K562 (cell line): ENCODE measurements around the gene ATP6V1F. TPM values are rescaled to one million over a fixed set of nuclear protein-coding genes. Genes with fewer than 3 reads are reported as not detected.

Source experiments
- ATAC-seq: fragments of 200-7000 bp; cut with Tn5 transposase; 3 replicates; pipeline ENCODE4 v1.9.1; 2020; ENCODE audit warnings: moderate library complexity
- BruUV-seq: library from RNA; stranded (reverse); fragments of 400-500 nt; replicated peaks from 2 replicates; lab custom pipeline; 2021; lab: Mats Ljungman, UMichigan
- CTCF ChIA-PET: fragments of 300-600 bp; formaldehyde crosslinking; extraction: SDS; loops from one replicate; lab custom pipeline; 2021; ENCODE audit warnings: low intra/inter-chr PET ratio; lab: Yijun Ruan, JAX
- POLR2A ChIA-PET: fragments of 300-600, 350-650 bp; sonication (Branson Sonifier 250); formaldehyde crosslinking; extraction: SDS; loops from one replicate; lab custom pipeline; 2021; ENCODE audit warnings: antibody characterized with exemption, inconsistent platforms; lab: Yijun Ruan, JAX
- DNase-seq, 4 experiments: peaks; one replicate each; pipeline versions ENCODE4 v3.0.0 to v3.0.0-alpha.2; 2011 to 2018; ENCODE audit warnings: low spot score in 3 of 4, mixed read lengths in 3 of 4; ENCODE audit errors: extremely low read depth in 1 of 4
- FAIRE-seq: peaks from 2 replicates; lab custom pipeline; 2011; peaks lifted over from hg19 to GRCh38; lab: Jason Lieb, UNC
- H2AFZ ChIP-seq: 2 replicates; pipeline ENCODE4 v1.6.0; 2011; ENCODE audit warnings: low read depth, low read length, control low read depth, inconsistent platforms
- H3K27ac ChIP-seq: fragments of 200-600 bp; 3 replicates; pipeline ENCODE4 v1.8.0; 2011; ENCODE audit warnings: low read depth, mild to moderate bottlenecking, control low read depth, inconsistent platforms, low read length, moderate library complexity, mixed read lengths; ENCODE audit errors: extremely low read depth
- H3K27me3 ChIP-seq, 2 experiments: fragments of 300-600 bp in 1 of 2; 2 replicates in 1 of 2; 3 replicates in 1 of 2; pipeline versions ENCODE4 v1.6.0 to v1.8.0; 2011; ENCODE audit warnings: inconsistent platforms in 2 of 2, low read length in 2 of 2, mild to moderate bottlenecking in 1 of 2, mixed read lengths in 1 of 2, moderate library complexity in 1 of 2; ENCODE audit not compliant: control insufficient read depth in 2 of 2, insufficient read depth in 2 of 2
- H3K36me3 ChIP-seq: fragments of 300-600 bp; 3 replicates; pipeline ENCODE4 v1.8.0; 2011; ENCODE audit warnings: mild to moderate bottlenecking, low read length, inconsistent platforms; ENCODE audit not compliant: control insufficient read depth, insufficient read depth
- H3K4me1 ChIP-seq, 2 experiments: fragments of 200-600 bp in 1 of 2; replicated peaks in 1 of 2; 2 replicates in 1 of 2; 3 replicates in 1 of 2; pipeline versions ENCODE4 v1.5.1 to v1.8.0; 2011; ENCODE audit warnings: inconsistent platforms in 2 of 2, low read length in 2 of 2, mild to moderate bottlenecking in 1 of 2, mixed read lengths in 1 of 2, moderate library complexity in 1 of 2; ENCODE audit not compliant: control insufficient read depth in 2 of 2, insufficient read depth in 2 of 2
- H3K4me2 ChIP-seq: 2 replicates; pipeline ENCODE4 v1.6.1; 2011; ENCODE audit warnings: low read length, control low read depth, inconsistent platforms, mixed read lengths; ENCODE audit not compliant: insufficient read depth
- H3K4me3 ChIP-seq: fragments of 200-600 bp; sonication (generic), shearing (Covaris generic); 2 replicates; pipeline ENCODE4 v1.5.1; 2016; ENCODE audit warnings: control low read depth, inconsistent platforms
- H3K79me2 ChIP-seq: fragments of 200-600 bp; 3 replicates; pipeline ENCODE4 v1.8.0; 2011; ENCODE audit warnings: low read length, inconsistent platforms; ENCODE audit not compliant: control insufficient read depth, insufficient read depth
- H3K9ac ChIP-seq, 2 experiments: 2 replicates each; pipeline versions ENCODE4 v1.6.0 to v1.6.1; 2011; ENCODE audit warnings: low read depth in 2 of 2, low read length in 2 of 2, control low read depth in 1 of 2, inconsistent platforms in 1 of 2, mild to moderate bottlenecking in 1 of 2, mixed read lengths in 1 of 2; ENCODE audit not compliant: insufficient read depth in 1 of 2
- H3K9me1 ChIP-seq: one replicate; pipeline ENCODE4 v1.6.0; 2011; ENCODE audit warnings: inconsistent platforms, mild to moderate bottlenecking, low read length, moderate library complexity; ENCODE audit not compliant: control insufficient read depth, insufficient read depth
- H3K9me3 ChIP-seq: replicated peaks from 2 replicates; pipeline ENCODE4 v1.5.1; 2011; ENCODE audit warnings: low read depth, low read length, inconsistent platforms; ENCODE audit not compliant: control insufficient read depth, insufficient read depth
- H4K20me1 ChIP-seq: replicated peaks from 2 replicates; pipeline ENCODE4 v1.6.1; 2011; ENCODE audit warnings: low read length, inconsistent platforms, mixed read lengths; ENCODE audit not compliant: control insufficient read depth, insufficient read depth
- CBFB ChIP-seq: sonication (generic); formaldehyde crosslinking; IDR thresholded peaks from 2 replicates; pipeline ENCODE4 v1.4.0; 2020; ENCODE audit warnings: mild to moderate bottlenecking, missing genetic modification reagents
- NCOA4 ChIP-seq: fragments of 450-650 bp; IDR thresholded peaks from 2 replicates; pipeline ENCODE4 v1.6.1; 2018; ENCODE audit warnings: mild to moderate bottlenecking; ENCODE audit not compliant: partially characterized antibody
- RBFOX2 ChIP-seq: fragments of 200-400 bp; formaldehyde crosslinking; IDR thresholded peaks from 2 replicates; pipeline ENCODE4 v1.6.1; 2017; ENCODE audit warnings: low read depth, mild to moderate bottlenecking, low read length, moderate library complexity
- RBM14 ChIP-seq: fragments of 200-400 bp; formaldehyde crosslinking; IDR thresholded peaks from 2 replicates; pipeline ENCODE4 v1.6.1; 2018; ENCODE audit warnings: low read depth, mild to moderate bottlenecking, low read length, moderate library complexity, borderline replicate concordance; ENCODE audit not compliant: insufficient read depth
- SMC3 ChIP-seq: conservative IDR thresholded peaks from 2 replicates; pipeline ENCODE4 v1.6.1; 2011; ENCODE audit warnings: low read depth, low read length, improper control_type of control experiment; ENCODE audit not compliant: insufficient read depth
- TFAP4 ChIP-seq: sonication (generic); formaldehyde crosslinking; IDR thresholded peaks from 2 replicates; pipeline ENCODE4 v1.8.0; 2022; ENCODE audit warnings: missing genetic modification reagents, mild to moderate bottlenecking, moderate library complexity, borderline replicate concordance
- ZNF511 ChIP-seq: sonication (generic); formaldehyde crosslinking; IDR thresholded peaks from 2 replicates; pipeline ENCODE4 v1.8.0; 2022; ENCODE audit warnings: mild to moderate bottlenecking, missing genetic modification reagents
- WGBS: fragments of 100-300 bp; shearing (Covaris generic); methylation state at CpG from one replicate; pipeline ENCODE4 v1.1.6; 2016; ENCODE audit warnings: low coverage, mixed read lengths; ENCODE audit not compliant: insufficient coverage; ENCODE audit errors: missing lambda C conversion rate; 5-methylcytosine and 5-hydroxymethylcytosine counted together
- in situ Hi-C: fragments of 300-500 bp; cut with MboI; formaldehyde crosslinking; loops from 4 replicates; pipeline ENCODE4 v1.15.0; 2018; ENCODE audit warnings: inconsistent platforms, mixed read lengths
- intact Hi-C: fragments of 100-400 bp; cut with micrococcal nuclease; formaldehyde crosslinking; loops from 2 replicates; pipeline ENCODE4 v1.14.2; 2022
- polyA plus RNA-seq, 8 experiments: library from polyadenylated mRNA; depleted of rRNA in 4 of 8; stranded (reverse) in 5 of 8; unstranded in 3 of 8; fragments of >200 nt; fragmentation: Nextera tagmentation in 2 of 8; fragmentation: Illumina TruSeq in 1 of 8; extraction: Ambion mirVana in 2 of 8; extraction: Trizol in 1 of 8; gene quantifications; 2 replicates each; pipeline versions ENCODE4 v1.2.1 to v1.2.3, GENCODE V29; 2011 to 2014; ENCODE audit warnings: inconsistent platforms in 1 of 8, missing spikeins in 1 of 8
- total RNA-seq, 7 experiments: library from RNA; depleted of rRNA in 6 of 7; stranded (reverse); fragments of >200 nt in 6 of 7; fragmentation: Illumina TruSeq in 2 of 7; extraction: Trizol in 2 of 7; gene quantifications; 2 replicates each; pipeline versions ENCODE4 v1.2.1 to v1.2.3, GENCODE V29; 2011 to 2021; ENCODE audit warnings: low replicate concordance in 1 of 7
- TF ChIP-seq, protein P1 (sequence below), 3 experiments: fragments of 200-800 bp in 1 of 3; sonication (Bioruptor generic) in 1 of 3; sonication (generic) in 1 of 3; formaldehyde crosslinking in 1 of 3; IDR thresholded peaks; 2 replicates each; pipeline versions ENCODE4 v1.6.1 to v1.8.0; 2016 to 2022; ENCODE audit warnings: mild to moderate bottlenecking in 2 of 3, missing compliant biosample characterization in 2 of 3, missing genetic modification characterization in 2 of 3, missing genetic modification reagents in 1 of 3

The ATP6V1F gene
- total and polyA plus RNA-seq, 9 of the 15 experiments (the other 6 are each of a cell fraction or from before 2014, with no cell fraction given), result 206 to 1,123 (median 542) TPM

- in situ Hi-C loops, result no loop called here
- H3K79me2 ChIP-seq, result no peaks in the 10 kb centered on the region
- no peaks in the 10 kb centered on the region for H3K27me3 ChIP-seq
- H3K9me3 ChIP-seq, result no peaks in the 10 kb centered on the region
- H3K4me2 ChIP-seq, result no peak overlapping the region
- ChIA-PET POLR2A (interaction anchor here (0.8 to 4.0 kb wide), 4 partner anchors 9 to 63 kb away, joined by 3 to 31 read pairs (median 5); partner anchors contain the start of gene ATP6V1F), CTCF (interaction anchor here (0.5 to 1.1 kb wide), 2 partner anchors 39 to 1306 kb away, joined by 4 to 8 read pairs; no protein-coding TSS in a partner anchor)
- H3K4me1 ChIP-seq, result peaks cover 0 to 59% of the 10 kb centered on the region in 2 experiments; a peak in 2 of 5 replicates
- peaks cover 10% of the 10 kb centered on the region for H3K9me1 ChIP-seq
- H3K9ac ChIP-seq, result peak overlapping the region in 1 of 2 experiments; percentile 50; a peak in 3 of 4 replicates
- TF ChIP-seq TFAP4 (CRISPR knock-in tag), result 0 out of 2 replicates have a peak, but pooled peaks have one; percentile 7
- TF ChIP-seq SMC3, result 0 out of 2 replicates have a peak, but pooled peaks have one; percentile 8
- TF ChIP-seq NCOA4, result no peak
- peak; percentile 63 for TF ChIP-seq RBFOX2
- 0 out of 2 replicates have a peak, but pooled peaks have one; percentile 37 for TF ChIP-seq CBFB (CRISPR knock-in tag)
- TF ChIP-seq ZNF511 (CRISPR knock-in tag), result peak; percentile 58; the same call in 1 of the 2 replicates
- no peak for TF ChIP-seq RBM14
- TF ChIP-seq, protein P1, sequence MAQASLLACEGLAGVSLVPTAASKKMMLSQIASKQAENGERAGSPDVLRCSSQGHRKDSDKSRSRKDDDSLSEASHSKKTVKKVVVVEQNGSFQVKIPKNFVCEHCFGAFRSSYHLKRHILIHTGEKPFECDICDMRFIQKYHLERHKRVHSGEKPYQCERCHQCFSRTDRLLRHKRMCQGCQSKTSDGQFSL (CRISPR knock-in tag; IDR thresholded peaks at IDR 0.05), result 0 out of 2 replicates have a peak, but pooled peaks have one; percentile 26
- TF ChIP-seq, protein P1 (tag; IDR thresholded peaks at IDR 0.05), result no peak
- peaks cover 25% of the 10 kb centered on the region for H4K20me1 ChIP-seq
- no TSS peak for BruUV-seq
- no peak overlapping the region for H3K27ac ChIP-seq
- no peak overlapping the region for H2AFZ ChIP-seq
- no peak for DNase-seq
- no peak overlapping the region for H3K4me3 ChIP-seq
- no peak for FAIRE-seq
- 94% methylated on average over 17 of the region's 17 CpGs for WGBS
- intact Hi-C loops, result no loop called here
- peaks cover 100% of the 10 kb centered on the region; the same call in 2 of the 3 replicates for H3K36me3 ChIP-seq
- ATAC-seq, result no peak
These were observed 21.4 kb upstream of the ATP6V1F start for GRCh38 chr7:128841171-128841690.
